ENCODE measurements around the gene LFNG.

LFNG gene

GRCh38 chr7:2484868-2485267 is 34.7 kb upstream of the LFNG start:
- no peak for DNase-seq

- no peak for DNase-seq
Observed at GRCh38 chr7:2487586-2488271, 31.8 kb upstream of the LFNG start.

GRCh38 chr7:2488272-2488645 is 31.3 kb upstream of the LFNG start:
- no peak for DNase-seq

- DNase-seq = no peak
Observed at GRCh38 chr7:2488681-2489080, 30.9 kb upstream of the LFNG start.

GRCh38 chr7:2490181-2490651 is 29.4 kb upstream of the LFNG start:
- DNase-seq = no peak

- no peak for DNase-seq
Observed at GRCh38 chr7:2492038-2492437, 27.5 kb upstream of the LFNG start.

- no peak for DNase-seq
Observed at GRCh38 chr7:2493205-2494164, 26.1 kb upstream of the LFNG start.

- no peak for DNase-seq
Observed at GRCh38 chr7:2494191-2495130, 25.1 kb upstream of the LFNG start.

- DNase-seq = no peak
Observed at GRCh38 chr7:2495418-2496299, 23.9 kb upstream of the LFNG start.

GRCh38 chr7:2496375-2496774 is 23.2 kb upstream of the LFNG start:
- no peak for DNase-seq

- DNase-seq = no peak
Observed at GRCh38 chr7:2497065-2497464, 22.5 kb upstream of the LFNG start.

GRCh38 chr7:2497500-2498336 is 21.9 kb upstream of the LFNG start:
- DNase-seq = no peak

GRCh38 chr7:2498708-2499107 is 20.9 kb upstream of the LFNG start:
- no peak for DNase-seq

GRCh38 chr7:2499181-2499580 is 20.4 kb upstream of the LFNG start:
- no peak for DNase-seq

GRCh38 chr7:2499719-2500430 is 19.7 kb upstream of the LFNG start:
- no peak for DNase-seq

GRCh38 chr7:2500701-2501100 is 18.9 kb upstream of the LFNG start:
- DNase-seq = no peak

GRCh38 chr7:2501947-2502646 is 17.5 kb upstream of the LFNG start:
- no peak for DNase-seq

GRCh38 chr7:2502647-2502966 is 17.0 kb upstream of the LFNG start:
- no peak for DNase-seq

- DNase-seq = no peak
Observed at GRCh38 chr7:2503056-2503941, 16.3 kb upstream of the LFNG start.
